Mesothelial cell of epicardium (in vitro differentiated cells): ENCODE results near the gene NELFA. TPM values are rescaled to one million over a fixed set of nuclear protein-coding genes. Genes with fewer than 3 reads are reported as not detected.

Experiments used
- DNase-seq, 2 experiments: peaks; one replicate each; pipeline ENCODE4 v3.0.0; 2021; ENCODE audit warnings: low spot score in 2 of 2; ENCODE audit not compliant: unreplicated experiment in 2 of 2
- H3K27ac Mint-ChIP-seq: 2 replicates; pipeline ENCODE4 v1.8.0; 2021; ENCODE audit warnings: mixed read lengths
- H3K27me3 Mint-ChIP-seq: 2 replicates; pipeline ENCODE4 v1.8.0; 2021; ENCODE audit warnings: low read depth, mixed read lengths
- H3K36me3 Mint-ChIP-seq: 2 replicates; pipeline ENCODE4 v1.8.0; 2021; ENCODE audit warnings: mixed read lengths
- H3K4me1 Mint-ChIP-seq: 2 replicates; pipeline ENCODE4 v1.8.0; 2021; ENCODE audit warnings: mixed read lengths
- H3K4me3 Mint-ChIP-seq: 2 replicates; pipeline ENCODE4 v1.8.0; 2021; ENCODE audit warnings: mild to moderate bottlenecking, moderate library complexity, mixed read lengths
- H3K9me3 Mint-ChIP-seq: 2 replicates; pipeline ENCODE4 v1.8.0; 2021; ENCODE audit warnings: mixed read lengths
- CTCF ChIP-seq: fragments of 200-600 bp; sonication (generic); IDR thresholded peaks from one replicate; pipeline ENCODE4 v1.5.0; 2021; ENCODE audit warnings: antibody characterized with exemption; ENCODE audit not compliant: unreplicated experiment
- total RNA-seq: library from RNA; stranded (reverse); gene quantifications from 3 replicates; pipeline ENCODE4 v1.2.1, GENCODE V29; 2021

The NELFA gene
- total RNA-seq, 1 donor from 2014 or later = 55.8 TPM

DNA sequence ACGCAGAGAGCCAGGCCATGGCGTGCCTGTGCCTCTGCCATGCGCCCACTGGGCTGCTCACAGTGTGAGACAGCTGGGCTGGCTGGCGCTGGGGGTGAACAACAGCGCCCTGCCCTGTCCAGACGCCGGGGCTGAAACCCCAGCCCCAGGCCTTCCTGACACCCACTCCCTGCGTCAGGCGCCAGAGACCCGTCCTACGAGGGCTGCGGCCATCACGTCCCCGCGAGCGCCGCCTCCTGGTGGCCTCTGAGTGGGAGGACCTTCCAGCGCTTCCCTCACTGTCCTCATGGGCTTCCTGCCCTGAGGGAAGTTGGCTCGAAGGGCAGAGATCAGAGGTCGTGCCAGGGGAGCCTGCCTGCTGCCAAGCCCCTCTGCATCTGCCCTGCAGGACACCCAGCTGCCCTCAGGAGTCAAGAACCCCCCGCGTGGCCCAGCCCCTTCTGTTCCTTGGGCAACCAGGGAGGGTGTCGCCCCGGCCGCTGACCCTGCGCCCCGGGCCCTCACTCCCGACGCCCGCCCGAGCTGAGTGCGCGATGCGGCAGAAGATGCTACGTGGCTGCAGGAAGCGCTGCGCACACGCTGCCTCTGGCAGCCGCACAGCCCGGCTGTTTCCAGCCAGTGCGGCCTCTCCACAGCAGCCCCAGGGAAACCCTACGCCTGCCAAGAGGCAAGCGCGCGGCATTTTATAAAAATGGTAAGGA is 16.2 kb downstream of the NELFA start:
- H3K36me3 Mint-ChIP-seq = peaks cover 52% of the 10 kb centered on the region
- no peak for TF ChIP-seq CTCF
- no peak for DNase-seq
- H3K4me3 Mint-ChIP-seq = no peak overlapping the region
- H3K4me1 Mint-ChIP-seq = no peaks in the 10 kb centered on the region
- no peak overlapping the region for H3K27ac Mint-ChIP-seq
- no peaks in the 10 kb centered on the region for H3K27me3 Mint-ChIP-seq
- peaks cover 18% of the 10 kb centered on the region for H3K9me3 Mint-ChIP-seq

GRCh38 chr4:1991596-1992434 is 17.0 kb downstream of the NELFA start:
- Mint-ChIP-seq H3K4me1 (no peaks in the 10 kb centered on the region), H3K36me3 (peaks cover 44% of the 10 kb centered on the region), H3K27me3 (no peaks in the 10 kb centered on the region), H3K27ac (no peak overlapping the region), H3K9me3 (peaks cover 12% of the 10 kb centered on the region), H3K4me3 (no peak overlapping the region)
- DNase-seq = no peak
- no peak for TF ChIP-seq CTCF

DNA sequence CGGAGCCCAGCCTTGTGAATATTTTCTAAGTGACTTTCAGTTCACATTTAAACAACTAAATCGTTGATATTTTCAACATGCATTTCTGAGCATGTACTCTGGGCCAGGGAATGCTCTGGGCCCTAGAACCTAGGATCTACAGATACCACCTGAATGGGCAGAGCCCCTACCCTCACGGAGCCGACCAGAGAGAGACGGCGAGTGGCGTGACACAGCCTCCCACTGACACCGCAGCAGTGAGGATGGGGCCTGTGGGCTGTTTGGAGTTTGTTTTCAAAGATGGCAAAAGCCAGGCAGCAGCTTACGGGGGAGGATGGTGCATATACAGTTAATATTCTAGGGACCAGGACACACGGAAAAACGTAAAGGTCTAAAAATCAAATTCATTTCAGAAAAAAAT is 17.7 kb downstream of the NELFA start:
- Mint-ChIP-seq H3K27ac (no peak overlapping the region), H3K4me1 (no peaks in the 10 kb centered on the region), H3K4me3 (no peak overlapping the region), H3K27me3 (no peaks in the 10 kb centered on the region), H3K36me3 (peaks cover 39% of the 10 kb centered on the region), H3K9me3 (peaks cover 7% of the 10 kb centered on the region)
- no peak for TF ChIP-seq CTCF
- DNase-seq = no peak

DNA sequence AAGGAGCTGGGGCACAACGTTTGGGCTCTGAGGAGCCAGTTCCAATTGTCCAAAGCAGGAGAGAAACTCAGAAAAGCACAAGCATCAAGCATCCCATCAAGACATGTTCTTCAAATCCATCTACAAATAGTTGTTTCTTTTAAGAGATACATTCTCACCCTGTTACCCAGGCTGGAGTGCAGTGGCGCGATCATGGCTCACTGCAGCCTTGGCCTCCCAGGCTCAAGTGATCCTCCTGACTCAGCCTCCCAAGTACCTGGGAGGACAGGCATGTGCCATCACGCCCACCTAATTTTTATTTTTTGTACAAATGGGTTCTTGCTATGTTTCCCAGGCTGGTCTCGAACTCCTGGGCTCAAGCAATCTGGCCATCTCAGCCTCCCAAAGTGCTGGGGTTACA is 18.1 kb downstream of the NELFA start:
- peaks cover 3% of the 10 kb centered on the region for H3K9me3 Mint-ChIP-seq
- no peak for DNase-seq
- no peak for TF ChIP-seq CTCF
- no peak overlapping the region for H3K27ac Mint-ChIP-seq
- H3K36me3 Mint-ChIP-seq = peaks cover 35% of the 10 kb centered on the region
- no peaks in the 10 kb centered on the region for H3K4me1 Mint-ChIP-seq
- H3K27me3 Mint-ChIP-seq = no peaks in the 10 kb centered on the region
- H3K4me3 Mint-ChIP-seq = no peak overlapping the region

DNA sequence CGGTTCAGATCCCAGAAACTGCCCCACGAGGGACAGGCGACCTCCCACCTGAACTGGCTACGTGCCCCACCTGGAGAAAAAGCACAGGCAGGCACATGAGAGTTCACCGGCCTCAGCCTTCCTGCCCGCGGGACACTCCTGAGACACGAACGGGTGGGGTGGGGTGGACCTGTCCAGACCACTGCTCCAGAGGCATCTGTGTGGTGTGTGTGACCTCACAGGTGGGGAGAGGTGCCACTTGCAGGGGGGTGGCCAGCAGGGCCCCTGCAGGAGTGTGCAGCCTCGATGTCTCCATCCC is 18.5 kb downstream of the NELFA start:
- no peak overlapping the region for H3K27ac Mint-ChIP-seq

More for the DNA sequence above, 18.5 kb downstream of the NELFA start:
- Mint-ChIP-seq H3K27me3 (no peaks in the 10 kb centered on the region), H3K9me3 (no peaks in the 10 kb centered on the region), H3K36me3 (peaks cover 32% of the 10 kb centered on the region), H3K4me1 (no peaks in the 10 kb centered on the region), H3K4me3 (no peak overlapping the region)
- no peak for TF ChIP-seq CTCF
- no peak for DNase-seq
